Stimulated activated CD8-positive, alpha-beta memory T cell treated with anti-CD3 and anti-CD28 coated beads, Interleukin-4, amount 100 ng/mL, for 48 hours (primary cell): ENCODE results near the gene ZCCHC14.
"Not testable (repeated sequence)": the region's sequence is repeated elsewhere in the genome, so short reads cannot be mapped to it uniquely, and the experiment has no call there.

Experiments used
- DNase-seq: peaks from one replicate; pipeline ENCODE4 v3.0.0-alpha.2; 2020

The ZCCHC14 gene

GRCh38 chr16:87523605-87524004, 30.8 kb upstream of the ZCCHC14 start:
- not testable (repeated sequence) for DNase-seq

DNA sequence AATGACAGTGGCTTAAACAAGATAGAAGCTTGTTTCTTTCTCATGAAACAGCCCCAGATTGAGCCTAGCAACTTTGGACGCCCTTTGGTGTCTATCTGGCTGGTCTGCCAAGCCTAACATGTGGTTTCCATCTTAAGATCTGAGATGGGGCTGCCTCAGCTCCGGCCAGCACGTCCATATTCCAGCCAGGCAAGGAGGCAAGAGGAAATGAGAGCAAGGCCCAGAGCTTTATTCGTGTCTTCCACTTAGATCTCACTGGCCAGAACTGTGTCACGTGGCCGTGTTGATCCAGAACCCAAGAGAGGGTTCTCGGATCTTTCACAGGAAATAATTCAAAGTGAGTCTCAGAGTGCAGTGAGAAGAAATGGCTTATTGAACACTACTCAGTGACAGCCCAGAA, 28.9 kb upstream of the ZCCHC14 start:
- not testable (repeated sequence) for DNase-seq

GRCh38 chr16:87519170-87519569, 26.3 kb upstream of the ZCCHC14 start:
- DNase-seq, result not testable (repeated sequence)

- not testable (repeated sequence) for DNase-seq
Measured at GRCh38 chr16:87518430-87519051, 25.7 kb upstream of the ZCCHC14 start.

DNA sequence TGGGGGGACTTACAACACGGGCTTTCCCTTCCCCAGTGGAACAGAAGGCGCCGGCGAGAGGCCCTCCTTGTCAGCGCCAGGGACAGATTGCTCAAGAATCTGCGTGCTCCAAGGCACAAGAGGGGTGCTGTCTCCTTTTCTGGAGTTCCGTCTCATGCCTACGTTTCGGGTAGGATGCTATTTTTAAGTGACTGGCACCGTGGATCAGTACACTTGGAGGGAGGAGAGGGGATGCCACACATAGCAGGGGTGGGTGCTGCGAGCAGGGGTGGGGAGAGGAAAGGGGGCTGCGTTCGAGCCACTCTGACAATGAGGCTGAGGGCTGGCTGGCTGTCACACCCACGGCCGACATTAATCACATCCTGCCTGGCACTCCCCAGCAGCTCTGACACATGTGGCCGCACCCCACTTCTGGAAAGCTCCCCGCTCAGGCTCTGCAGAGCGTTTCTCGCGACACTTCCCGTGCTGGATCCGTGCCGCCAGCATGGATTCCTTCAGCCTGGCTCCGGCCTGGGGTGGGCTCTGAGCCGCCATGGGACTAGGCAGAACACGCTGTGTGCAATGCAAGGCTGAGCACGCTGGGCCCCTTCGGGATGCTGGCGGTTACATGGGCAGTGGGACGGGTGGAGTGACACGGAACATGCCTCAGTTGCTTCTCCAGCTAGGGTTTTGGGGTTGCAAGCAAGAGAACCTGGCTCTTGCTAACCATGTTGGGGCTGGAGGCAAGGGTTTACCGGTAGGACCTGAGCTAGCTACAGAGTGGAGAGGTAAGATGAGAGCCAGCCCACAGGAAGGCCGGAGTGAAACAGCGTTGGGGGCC, 25.0 kb upstream of the ZCCHC14 start:
- DNase-seq, result not testable (repeated sequence)

DNA sequence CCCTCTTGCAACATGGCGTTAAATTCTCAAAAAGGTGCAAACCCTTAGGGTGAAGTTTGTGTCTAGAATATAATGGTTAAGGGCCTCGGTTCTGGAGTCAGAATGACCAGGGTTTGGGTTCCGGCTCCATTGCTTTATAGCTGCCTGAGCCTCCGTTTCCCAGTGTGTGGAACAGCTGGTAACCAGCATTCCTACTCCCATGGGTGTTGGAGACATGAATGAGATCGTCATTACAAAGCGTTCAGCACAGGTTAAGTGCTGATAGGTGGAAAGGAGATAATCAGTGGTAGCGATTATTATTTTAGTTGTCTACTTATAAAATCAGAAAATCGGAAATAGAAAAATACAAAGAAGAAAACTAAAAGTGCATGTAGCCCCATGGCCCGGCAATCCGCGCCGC, 23.5 kb upstream of the ZCCHC14 start:
- no peak for DNase-seq

GRCh38 chr16:87515475-87516330, 22.9 kb upstream of the ZCCHC14 start:
- no peak for DNase-seq

DNA sequence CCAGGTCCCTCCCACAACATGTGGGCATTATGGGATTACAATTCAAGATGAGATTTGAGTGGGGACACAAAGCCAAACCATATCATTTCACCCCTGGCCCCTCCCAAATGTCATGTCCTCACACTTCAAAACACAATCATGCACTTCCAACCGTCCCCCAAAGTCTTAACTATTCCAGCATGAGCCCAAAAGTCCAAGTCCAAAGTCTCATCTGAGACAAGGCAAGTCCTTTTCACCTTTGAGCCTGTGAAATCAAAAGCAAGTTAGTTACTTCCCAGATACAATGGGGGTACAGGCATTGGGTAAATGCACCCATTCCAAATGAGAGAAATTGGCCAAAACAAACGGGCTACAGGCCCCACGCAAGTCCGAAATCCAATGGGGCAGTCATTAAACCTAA, 17.0 kb upstream of the ZCCHC14 start:
- DNase-seq, result not testable (repeated sequence)

GRCh38 chr16:87507351-87508069, 14.7 kb upstream of the ZCCHC14 start:
- DNase-seq, result no peak

GRCh38 chr16:87506423-87507350, 13.9 kb upstream of the ZCCHC14 start:
- DNase-seq, result no peak

GRCh38 chr16:87505834-87506233, 13.0 kb upstream of the ZCCHC14 start:
- DNase-seq, result no peak

DNA sequence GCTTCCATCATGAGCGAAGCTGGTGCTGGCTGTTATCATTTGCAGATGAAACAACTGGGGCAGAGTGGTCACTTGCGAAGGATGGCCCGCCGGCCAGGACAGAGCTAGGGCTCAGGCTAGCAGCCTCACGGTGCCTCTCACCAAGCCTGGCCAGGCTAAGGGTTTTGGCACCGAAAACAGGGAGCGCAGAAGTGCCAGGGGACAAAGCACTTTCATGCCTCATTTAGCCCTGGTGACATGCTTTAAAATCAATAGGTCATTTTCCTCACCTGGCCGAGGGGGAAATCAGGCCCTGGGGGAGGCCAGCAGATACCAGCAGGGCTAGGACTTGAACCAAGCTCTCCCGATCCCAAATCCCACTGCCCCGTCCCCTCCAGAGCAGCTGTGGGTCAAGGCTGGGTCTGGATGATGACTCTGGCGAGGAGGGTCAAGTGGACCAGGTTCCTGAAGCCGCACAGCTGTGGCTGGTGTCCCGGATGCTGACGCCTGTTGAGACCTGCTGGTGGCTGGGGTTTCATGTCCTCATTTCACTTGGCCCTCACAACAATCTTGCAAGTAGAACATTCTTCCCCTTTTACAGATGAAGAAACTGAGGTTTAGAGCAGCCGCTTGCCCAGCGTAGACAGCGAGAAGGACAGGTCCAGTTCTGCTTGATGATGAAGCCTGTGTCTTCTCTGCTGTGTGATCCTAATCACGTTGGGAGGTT, 10.6 kb upstream of the ZCCHC14 start:
- not testable (repeated sequence) for DNase-seq

DNA sequence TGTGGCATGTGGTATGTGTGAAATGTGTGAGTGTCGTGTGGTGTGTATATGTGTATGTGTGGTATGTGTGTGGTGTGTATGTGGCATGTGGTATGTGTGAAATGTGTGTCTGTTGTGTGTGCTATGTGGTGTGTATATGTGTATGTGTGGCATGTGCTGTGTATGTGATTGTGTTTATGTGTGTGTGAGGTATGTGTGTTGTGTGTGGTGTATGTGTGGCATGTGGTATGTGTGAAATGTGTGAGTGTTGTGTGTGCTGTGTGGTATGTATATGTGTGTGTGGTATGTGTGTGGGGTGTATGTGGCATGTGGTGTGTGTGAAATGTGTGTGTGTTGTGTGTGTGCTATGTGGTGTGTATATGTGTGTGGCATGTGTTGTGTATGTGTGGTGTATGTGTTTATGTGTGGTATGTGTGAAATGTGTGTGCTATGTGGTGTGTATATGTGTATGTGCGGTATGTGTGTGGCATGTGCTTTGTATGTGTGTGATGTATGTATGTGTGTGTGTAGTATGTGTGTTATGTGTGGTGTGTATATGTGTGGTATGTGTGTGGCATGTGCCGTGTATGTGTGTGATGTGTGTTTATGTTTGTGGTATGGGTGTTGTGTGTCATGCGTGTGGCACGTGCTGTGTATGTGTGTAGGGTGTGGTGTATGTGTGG, 9.6 kb upstream of the ZCCHC14 start:
- DNase-seq, result no peak

DNA sequence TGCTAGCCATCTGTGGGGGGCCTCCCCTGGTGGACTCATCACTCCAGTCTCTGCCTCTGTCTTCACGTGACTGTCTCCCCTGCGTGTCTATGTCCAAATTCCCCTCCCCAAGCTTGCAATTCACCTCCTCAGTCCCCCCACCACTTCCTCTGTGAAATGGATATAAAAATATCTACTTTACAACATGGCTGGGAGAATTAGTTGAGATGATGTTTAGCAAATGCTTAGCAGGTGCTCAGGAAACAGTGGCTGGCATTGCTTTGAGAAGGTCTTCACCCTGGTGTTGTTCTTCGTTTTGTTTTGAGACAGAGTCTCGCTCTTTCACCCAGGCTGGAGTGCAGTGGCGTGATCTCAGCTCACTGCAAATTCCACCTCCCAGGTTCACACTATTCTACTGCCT, 8.3 kb upstream of the ZCCHC14 start:
- DNase-seq, result no peak

DNA sequence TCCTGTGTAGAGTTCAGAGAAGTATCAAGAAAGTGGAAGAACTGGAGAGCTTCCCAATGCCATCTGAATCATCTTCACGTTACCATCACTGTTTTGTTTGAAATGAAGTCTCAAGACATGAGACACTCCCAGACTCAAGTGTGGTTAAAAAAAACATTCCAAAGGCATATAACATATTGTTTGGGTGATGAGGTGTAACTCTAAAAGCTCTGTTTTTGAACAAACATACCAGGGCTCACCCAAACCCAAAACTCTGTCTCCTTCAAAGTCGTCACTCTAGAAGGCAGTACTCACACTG, 6.3 kb upstream of the ZCCHC14 start:
- DNase-seq, result no peak

- DNase-seq, result no peak
Measured at GRCh38 chr16:87498324-87499188, 5.7 kb upstream of the ZCCHC14 start.

- not testable (repeated sequence) for DNase-seq
Measured at GRCh38 chr16:87497767-87498290, 5.0 kb upstream of the ZCCHC14 start.

DNA sequence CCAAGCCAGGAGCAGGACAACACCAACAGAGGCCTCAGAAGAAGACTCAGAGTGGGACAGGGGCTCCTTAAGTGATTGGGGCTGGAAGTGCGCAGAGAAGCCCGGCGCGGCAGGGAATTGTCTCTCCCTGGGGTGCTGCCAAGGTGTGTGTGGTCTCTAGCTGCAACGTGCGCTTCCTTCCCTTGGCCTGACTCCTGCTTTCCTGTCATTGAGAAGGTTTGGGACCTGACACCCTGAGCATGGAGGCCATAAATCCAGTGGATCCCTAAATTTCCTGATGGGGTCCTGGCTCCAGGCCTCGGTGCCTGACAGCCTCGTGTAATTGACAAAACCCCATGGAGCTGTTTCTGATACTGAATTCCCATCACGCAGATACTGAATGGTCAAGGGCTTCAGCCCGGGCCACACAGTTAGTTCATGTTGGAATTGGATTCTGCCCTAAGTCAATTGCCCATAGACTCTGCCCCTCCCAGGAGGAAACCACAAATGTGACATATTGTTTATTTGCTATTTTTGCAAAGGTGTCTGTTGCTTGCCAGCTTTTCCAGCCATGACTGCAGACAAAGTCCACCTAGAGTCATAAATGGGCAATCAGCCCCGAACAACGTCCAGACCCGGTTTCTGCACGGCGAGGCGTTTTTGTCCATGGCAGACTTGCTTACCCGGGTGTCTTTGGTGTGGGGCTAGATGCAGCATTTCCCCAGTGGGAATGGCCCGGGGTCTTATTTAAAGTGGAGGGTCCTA, 4.4 kb upstream of the ZCCHC14 start:
- not testable (repeated sequence) for DNase-seq

DNA sequence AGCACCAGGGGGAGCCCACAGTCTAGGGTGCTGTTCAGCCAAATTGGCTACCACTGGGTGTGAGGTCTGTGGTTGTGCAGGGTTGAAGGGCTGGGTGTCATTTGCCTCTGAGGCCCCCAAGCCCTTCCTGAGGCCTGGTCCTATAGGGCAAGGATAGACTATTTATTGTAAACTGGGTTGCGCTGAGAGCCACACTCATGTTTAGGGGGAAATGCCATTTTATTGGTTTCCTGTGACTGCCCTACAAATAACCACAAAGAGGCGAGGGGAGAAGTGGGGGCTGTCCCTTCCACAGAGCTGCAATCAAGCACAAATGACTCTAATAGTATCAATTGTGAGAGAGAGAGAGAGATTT, 3.6 kb upstream of the ZCCHC14 start:
- peak; percentile 30 for DNase-seq
